Neural cell (in vitro differentiated cells): ENCODE results near the gene CLSTN2.

Source experiments
- TAF1 ChIP-seq: IDR thresholded peaks from 2 replicates; pipeline ENCODE4 v1.6.1; 2012; ENCODE audit warnings: low read depth
- TF ChIP-seq, protein P1 (sequence below): IDR thresholded peaks from 2 replicates; pipeline ENCODE4 v1.6.1; 2012; ENCODE audit warnings: borderline replicate concordance
- TF ChIP-seq, protein P2 (sequence below): fragments of 450-650 bp; IDR thresholded peaks from 2 replicates; pipeline ENCODE4 v1.5.1; 2014; ENCODE audit warnings: antibody characterized with exemption, mild to moderate bottlenecking, moderate library complexity; ENCODE audit not compliant: poor library complexity, severe bottlenecking

DNA sequence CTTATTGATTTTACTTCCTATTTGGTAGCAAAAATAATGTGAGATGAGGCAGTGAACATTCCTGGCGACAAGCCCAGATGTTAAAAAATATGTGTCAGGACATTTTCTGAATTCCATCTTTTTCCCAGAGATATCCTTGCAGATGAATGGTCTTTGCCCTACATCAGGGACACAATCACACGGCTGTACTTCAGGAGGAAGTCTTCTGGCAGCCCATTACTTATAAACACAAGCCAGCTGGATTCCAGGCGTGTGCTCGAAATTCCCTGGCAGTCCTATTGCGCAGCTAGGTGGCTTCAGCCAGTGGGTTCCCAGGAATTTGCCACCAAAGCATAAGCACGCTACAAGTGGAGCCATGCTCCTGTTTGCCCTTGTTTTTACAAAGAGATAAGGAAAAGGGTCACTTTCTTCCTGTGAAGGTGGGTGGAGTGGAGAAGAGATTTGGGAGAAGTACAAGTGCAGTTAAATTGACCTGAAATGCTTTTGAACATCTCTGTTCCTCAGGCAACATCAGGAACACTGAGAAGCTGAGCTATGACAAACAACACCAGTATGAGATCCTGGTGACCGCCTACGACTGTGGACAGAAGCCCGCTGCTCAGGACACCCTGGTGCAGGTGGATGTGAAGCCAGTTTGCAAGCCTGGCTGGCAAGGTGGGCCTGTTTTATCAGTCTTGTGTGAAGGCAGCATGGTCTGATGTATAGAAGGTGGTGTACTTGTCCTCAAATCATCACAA is 485.8 kb downstream of the CLSTN2 start:
- TF ChIP-seq, protein P1, sequence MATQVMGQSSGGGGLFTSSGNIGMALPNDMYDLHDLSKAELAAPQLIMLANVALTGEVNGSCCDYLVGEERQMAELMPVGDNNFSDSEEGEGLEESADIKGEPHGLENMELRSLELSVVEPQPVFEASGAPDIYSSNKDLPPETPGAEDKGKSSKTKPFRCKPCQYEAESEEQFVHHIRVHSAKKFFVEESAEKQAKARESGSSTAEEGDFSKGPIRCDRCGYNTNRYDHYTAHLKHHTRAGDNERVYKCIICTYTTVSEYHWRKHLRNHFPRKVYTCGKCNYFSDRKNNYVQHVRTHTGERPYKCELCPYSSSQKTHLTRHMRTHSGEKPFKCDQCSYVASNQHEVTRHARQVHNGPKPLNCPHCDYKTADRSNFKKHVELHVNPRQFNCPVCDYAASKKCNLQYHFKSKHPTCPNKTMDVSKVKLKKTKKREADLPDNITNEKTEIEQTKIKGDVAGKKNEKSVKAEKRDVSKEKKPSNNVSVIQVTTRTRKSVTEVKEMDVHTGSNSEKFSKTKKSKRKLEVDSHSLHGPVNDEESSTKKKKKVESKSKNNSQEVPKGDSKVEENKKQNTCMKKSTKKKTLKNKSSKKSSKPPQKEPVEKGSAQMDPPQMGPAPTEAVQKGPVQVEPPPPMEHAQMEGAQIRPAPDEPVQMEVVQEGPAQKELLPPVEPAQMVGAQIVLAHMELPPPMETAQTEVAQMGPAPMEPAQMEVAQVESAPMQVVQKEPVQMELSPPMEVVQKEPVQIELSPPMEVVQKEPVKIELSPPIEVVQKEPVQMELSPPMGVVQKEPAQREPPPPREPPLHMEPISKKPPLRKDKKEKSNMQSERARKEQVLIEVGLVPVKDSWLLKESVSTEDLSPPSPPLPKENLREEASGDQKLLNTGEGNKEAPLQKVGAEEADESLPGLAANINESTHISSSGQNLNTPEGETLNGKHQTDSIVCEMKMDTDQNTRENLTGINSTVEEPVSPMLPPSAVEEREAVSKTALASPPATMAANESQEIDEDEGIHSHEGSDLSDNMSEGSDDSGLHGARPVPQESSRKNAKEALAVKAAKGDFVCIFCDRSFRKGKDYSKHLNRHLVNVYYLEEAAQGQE: no peak
- no peak for TF ChIP-seq TAF1
- TF ChIP-seq, protein P2, sequence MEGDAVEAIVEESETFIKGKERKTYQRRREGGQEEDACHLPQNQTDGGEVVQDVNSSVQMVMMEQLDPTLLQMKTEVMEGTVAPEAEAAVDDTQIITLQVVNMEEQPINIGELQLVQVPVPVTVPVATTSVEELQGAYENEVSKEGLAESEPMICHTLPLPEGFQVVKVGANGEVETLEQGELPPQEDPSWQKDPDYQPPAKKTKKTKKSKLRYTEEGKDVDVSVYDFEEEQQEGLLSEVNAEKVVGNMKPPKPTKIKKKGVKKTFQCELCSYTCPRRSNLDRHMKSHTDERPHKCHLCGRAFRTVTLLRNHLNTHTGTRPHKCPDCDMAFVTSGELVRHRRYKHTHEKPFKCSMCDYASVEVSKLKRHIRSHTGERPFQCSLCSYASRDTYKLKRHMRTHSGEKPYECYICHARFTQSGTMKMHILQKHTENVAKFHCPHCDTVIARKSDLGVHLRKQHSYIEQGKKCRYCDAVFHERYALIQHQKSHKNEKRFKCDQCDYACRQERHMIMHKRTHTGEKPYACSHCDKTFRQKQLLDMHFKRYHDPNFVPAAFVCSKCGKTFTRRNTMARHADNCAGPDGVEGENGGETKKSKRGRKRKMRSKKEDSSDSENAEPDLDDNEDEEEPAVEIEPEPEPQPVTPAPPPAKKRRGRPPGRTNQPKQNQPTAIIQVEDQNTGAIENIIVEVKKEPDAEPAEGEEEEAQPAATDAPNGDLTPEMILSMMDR: no peak
